H1 (cell line): ENCODE results near the gene ZBTB44. TPM values are rescaled to one million over a fixed set of nuclear protein-coding genes. Genes with fewer than 3 reads are reported as not detected.
A peak's percentile ranks its signal among the peaks of the same experiment; 100 is the strongest.

Source experiments
- CTCF ChIA-PET: fragments of 300-600 bp; sonication (Branson Sonifier 250); formaldehyde crosslinking; loops from one replicate; lab custom pipeline; 2021; ENCODE audit not compliant: partially characterized antibody; lab: Charles Lee
- POLR2A ChIA-PET: fragments of 300-600 bp; sonication (Branson Sonifier 250); formaldehyde crosslinking; loops from one replicate; lab custom pipeline; 2021; ENCODE audit warnings: inconsistent platforms; ENCODE audit not compliant: partially characterized antibody; lab: Charles Lee
- DNase-seq, 2 experiments: peaks; one replicate each; pipeline versions ENCODE4 v3.0.0 to v3.0.0-alpha.2; 2010 to 2022; ENCODE audit warnings: low spot score in 2 of 2, low read depth in 1 of 2, mixed read lengths in 1 of 2
- FAIRE-seq: peaks from 2 replicates; lab custom pipeline; 2011; peaks lifted over from hg19 to GRCh38; lab: Jason Lieb, UNC
- H2AFZ ChIP-seq: 2 replicates; pipeline ENCODE4 v1.8.1; 2012; ENCODE audit warnings: low read length, inconsistent platforms
- H2AK5ac ChIP-seq: 2 replicates; pipeline ENCODE4 v1.6.1; 2013; ENCODE audit warnings: low read depth, low read length
- H2BK120ac ChIP-seq: replicated peaks from 2 replicates; pipeline ENCODE3; 2013; ENCODE audit warnings: low read depth, low read length, inconsistent platforms
- H2BK12ac ChIP-seq: 2 replicates; pipeline ENCODE4 v1.6.1; 2013; ENCODE audit warnings: low read depth, low read length
- H2BK15ac ChIP-seq: 2 replicates; pipeline ENCODE4 v1.6.1; 2013; ENCODE audit warnings: low read length
- H2BK20ac ChIP-seq: 2 replicates; pipeline ENCODE4 v1.6.1; 2013; ENCODE audit warnings: low read length
- H2BK5ac ChIP-seq: 2 replicates; pipeline ENCODE4 v1.6.1; 2013; ENCODE audit warnings: low read depth, low read length
- H3K14ac ChIP-seq: 2 replicates; pipeline ENCODE4 v1.6.1; 2013; ENCODE audit warnings: inconsistent platforms; ENCODE audit not compliant: insufficient read length
- H3K18ac ChIP-seq: 2 replicates; pipeline ENCODE4 v1.6.1; 2013; ENCODE audit warnings: low read length; ENCODE audit errors: extremely low read depth
- H3K23ac ChIP-seq: 2 replicates; pipeline ENCODE4 v1.6.1; 2013; ENCODE audit warnings: inconsistent platforms; ENCODE audit not compliant: insufficient read length
- H3K23me2 ChIP-seq: 2 replicates; pipeline ENCODE4 v1.6.1; 2013; ENCODE audit warnings: low read depth, low read length
- H3K27ac ChIP-seq: 2 replicates; pipeline ENCODE4 v1.6.1; 2011; ENCODE audit warnings: low read depth, low read length, inconsistent platforms
- H3K27me3 ChIP-seq, 4 experiments: replicated peaks in 1 of 4; 1 replicate in 1 of 4; 2 replicates in 3 of 4; pipeline versions ENCODE4 v1.6.1 to v1.8.1; 2011 to 2013; ENCODE audit warnings: low read length in 3 of 4, mild to moderate bottlenecking in 3 of 4, inconsistent platforms in 2 of 4, mixed read lengths in 2 of 4, moderate library complexity in 1 of 4; ENCODE audit not compliant: control insufficient read depth in 3 of 4, insufficient read depth in 3 of 4; ENCODE audit errors: extremely low read depth in 1 of 4
- H3K36me3 ChIP-seq, 4 experiments: 2 replicates each; pipeline versions ENCODE4 v1.6.1 to v1.8.1; 2011 to 2013; ENCODE audit warnings: mild to moderate bottlenecking in 4 of 4, low read length in 3 of 4, moderate library complexity in 2 of 4, control low read depth in 1 of 4, inconsistent platforms in 1 of 4; ENCODE audit not compliant: insufficient read depth in 4 of 4, control insufficient read depth in 2 of 4
- H3K4ac ChIP-seq: replicated peaks from 2 replicates; pipeline ENCODE3; 2013; ENCODE audit warnings: low read length, low read depth, mixed read lengths, inconsistent platforms; ENCODE audit not compliant: insufficient read length
- H3K4me1 ChIP-seq, 4 experiments: replicated peaks in 1 of 4; 1 replicate in 1 of 4; 2 replicates in 3 of 4; pipeline versions ENCODE4 v1.6.1 to v1.8.1; 2011 to 2013; ENCODE audit warnings: low read length in 3 of 4, inconsistent platforms in 2 of 4, mixed read lengths in 1 of 4; ENCODE audit not compliant: insufficient read depth in 4 of 4, control insufficient read depth in 3 of 4
- H3K4me2 ChIP-seq, 2 experiments: 2 replicates each; pipeline versions ENCODE4 v1.6.1 to v1.8.1; 2011 to 2013; ENCODE audit warnings: low read depth in 2 of 2, low read length in 2 of 2, control low read depth in 1 of 2, inconsistent platforms in 1 of 2, mild to moderate bottlenecking in 1 of 2; ENCODE audit not compliant: insufficient read depth in 1 of 2
- H3K4me3 ChIP-seq, 4 experiments: fragments of 200-600, 300-600 bp in 1 of 4; sonication (generic), shearing (Covaris generic), sonication (Bioruptor Twin) in 1 of 4; 2 replicates each; pipeline versions ENCODE4 v1.5.1 to v1.8.1; 2011 to 2016; ENCODE audit warnings: low read length in 4 of 4, low read depth in 3 of 4, control low read depth in 2 of 4, inconsistent platforms in 2 of 4, mild to moderate bottlenecking in 2 of 4, mixed read lengths in 1 of 4, moderate library complexity in 1 of 4; ENCODE audit not compliant: insufficient read depth in 2 of 4; ENCODE audit errors: extremely low read depth in 1 of 4
- H3K56ac ChIP-seq: replicated peaks from 2 replicates; pipeline ENCODE3; 2013; ENCODE audit warnings: low read depth, mild to moderate bottlenecking, mixed read lengths, low read length, inconsistent platforms; ENCODE audit not compliant: insufficient read length
- H3K79me1 ChIP-seq: 2 replicates; pipeline ENCODE4 v1.6.1; 2013; ENCODE audit warnings: low read depth, low read length, control low read depth
- H3K79me2 ChIP-seq, 2 experiments: 2 replicates each; pipeline versions ENCODE4 v1.6.1 to v1.8.1; 2012 to 2013; ENCODE audit warnings: low read length in 2 of 2, mild to moderate bottlenecking in 2 of 2, inconsistent platforms in 1 of 2; ENCODE audit not compliant: insufficient read depth in 2 of 2, control insufficient read depth in 1 of 2
- H3K9ac ChIP-seq, 4 experiments: replicated peaks in 1 of 4; 1 replicate in 1 of 4; 2 replicates in 3 of 4; pipeline versions ENCODE4 v1.6.1 to v1.8.1; 2011 to 2013; ENCODE audit warnings: low read depth in 3 of 4, low read length in 3 of 4, control low read depth in 2 of 4, mild to moderate bottlenecking in 2 of 4, moderate library complexity in 2 of 4, inconsistent platforms in 1 of 4; ENCODE audit errors: extremely low read depth in 1 of 4
- H3K9me3 ChIP-seq, 2 experiments: 2 replicates each; pipeline versions ENCODE4 v1.6.1 to v1.8.1; 2012 to 2013; ENCODE audit warnings: mild to moderate bottlenecking in 2 of 2, moderate library complexity in 2 of 2, control low read depth in 1 of 2, inconsistent platforms in 1 of 2, low read depth in 1 of 2, low read length in 1 of 2, mixed read lengths in 1 of 2; ENCODE audit not compliant: insufficient read depth in 2 of 2
- H4K20me1 ChIP-seq, 2 experiments: replicated peaks in 1 of 2; 2 replicates each; pipeline versions ENCODE3 to v1.8.1; 2011 to 2013; ENCODE audit warnings: inconsistent platforms in 2 of 2, low read length in 2 of 2, mild to moderate bottlenecking in 1 of 2; ENCODE audit not compliant: insufficient read depth in 2 of 2, control insufficient read depth in 1 of 2
- H4K5ac ChIP-seq: 2 replicates; pipeline ENCODE4 v1.6.1; 2013; ENCODE audit warnings: low read length, low read depth, mixed read lengths, inconsistent platforms; ENCODE audit not compliant: insufficient read length
- H4K8ac ChIP-seq: 2 replicates; pipeline ENCODE4 v1.8.0; 2013; ENCODE audit warnings: mild to moderate bottlenecking, moderate library complexity, low read length, inconsistent platforms; ENCODE audit not compliant: insufficient read depth; ENCODE audit errors: extremely low read depth
- H4K91ac ChIP-seq: replicated peaks from 2 replicates; pipeline ENCODE3; 2013; ENCODE audit warnings: low read length, mixed read lengths, inconsistent platforms; ENCODE audit not compliant: insufficient read length
- CHD2 ChIP-seq: IDR thresholded peaks from 2 replicates; pipeline ENCODE4 v1.6.1; 2012; ENCODE audit warnings: low read length, improper control_type of control experiment
- KDM4A ChIP-seq: IDR thresholded peaks from one replicate; pipeline ENCODE4 v1.7.1; 2012; ENCODE audit warnings: low read depth, mild to moderate bottlenecking, moderate library complexity, low read length, inconsistent platforms; ENCODE audit not compliant: severe bottlenecking
- RNF2 ChIP-seq: fragments of 200-900, 300-1000 bp; sonication (generic); IDR thresholded peaks from 2 replicates; pipeline ENCODE4 v1.7.1; 2016; ENCODE audit warnings: borderline replicate concordance, low read depth, mild to moderate bottlenecking, antibody characterized with exemption, low read length; ENCODE audit not compliant: poor library complexity, severe bottlenecking; ENCODE audit errors: missing control alignments
- SIN3A ChIP-seq, 2 experiments: IDR thresholded peaks in 1 of 2; conservative IDR thresholded peaks in 1 of 2; 2 replicates each; pipeline ENCODE4 v1.6.1; 2011 to 2012; ENCODE audit warnings: low read length in 2 of 2, improper control_type of control experiment in 1 of 2, low read depth in 1 of 2, mild to moderate bottlenecking in 1 of 2
- TBP ChIP-seq: IDR thresholded peaks from 2 replicates; pipeline ENCODE4 v1.6.1; 2011; ENCODE audit warnings: low read depth, low read length, improper control_type of control experiment
- ZNF274 ChIP-seq: IDR thresholded peaks from 2 replicates; pipeline ENCODE4 v1.7.0; 2012; ENCODE audit warnings: low read length, borderline replicate concordance; ENCODE audit errors: extremely low read depth
- WGBS, 2 experiments: shearing (Covaris generic) in 1 of 2; methylation state at CpG; one replicate each; pipeline versions ENCODE4 v1.1.6 to v1.1.7; 2013 to 2015; ENCODE audit warnings: low lambda C conversion rate in 2 of 2, mixed read lengths in 2 of 2, inconsistent platforms in 1 of 2, low coverage in 1 of 2, missing lambda C conversion rate in 1 of 2; ENCODE audit not compliant: insufficient replicate concordance in 2 of 2, insufficient coverage in 1 of 2, insufficient read length in 1 of 2; ENCODE audit errors: extremely low coverage in 1 of 2, missing lambda C conversion rate in 1 of 2; 5-methylcytosine and 5-hydroxymethylcytosine counted together
- polyA plus RNA-seq, 7 experiments: library from polyadenylated mRNA; depleted of rRNA in 3 of 7; stranded (reverse) in 5 of 7; unstranded in 2 of 7; fragments of >200 nt in 5 of 7; fragments of 200-250 nt in 2 of 7; gene quantifications; 1 replicate in 5 of 7; 2 replicates in 1 of 7; 4 replicates in 1 of 7; pipeline versions ENCODE4 v1.2.1 to v1.2.3, GENCODE V29; 2011 to 2013; ENCODE audit warnings: missing spikeins in 2 of 7, mixed read lengths in 2 of 7
- total RNA-seq: library from RNA; stranded (reverse); fragmentation: NEBNext Ultra II Directional; extraction: Animal tissue kit (Norgen Biotek cat#: 25700); gene quantifications from 2 replicates; pipeline ENCODE4 v1.2.1, GENCODE V29; 2021

Gene ZBTB44
- total and polyA plus RNA-seq, 2 of the 8 experiments (the other 6 are each of a cell fraction or from before 2014, with no cell fraction given) = 37.2 to 158 TPM

DNA sequence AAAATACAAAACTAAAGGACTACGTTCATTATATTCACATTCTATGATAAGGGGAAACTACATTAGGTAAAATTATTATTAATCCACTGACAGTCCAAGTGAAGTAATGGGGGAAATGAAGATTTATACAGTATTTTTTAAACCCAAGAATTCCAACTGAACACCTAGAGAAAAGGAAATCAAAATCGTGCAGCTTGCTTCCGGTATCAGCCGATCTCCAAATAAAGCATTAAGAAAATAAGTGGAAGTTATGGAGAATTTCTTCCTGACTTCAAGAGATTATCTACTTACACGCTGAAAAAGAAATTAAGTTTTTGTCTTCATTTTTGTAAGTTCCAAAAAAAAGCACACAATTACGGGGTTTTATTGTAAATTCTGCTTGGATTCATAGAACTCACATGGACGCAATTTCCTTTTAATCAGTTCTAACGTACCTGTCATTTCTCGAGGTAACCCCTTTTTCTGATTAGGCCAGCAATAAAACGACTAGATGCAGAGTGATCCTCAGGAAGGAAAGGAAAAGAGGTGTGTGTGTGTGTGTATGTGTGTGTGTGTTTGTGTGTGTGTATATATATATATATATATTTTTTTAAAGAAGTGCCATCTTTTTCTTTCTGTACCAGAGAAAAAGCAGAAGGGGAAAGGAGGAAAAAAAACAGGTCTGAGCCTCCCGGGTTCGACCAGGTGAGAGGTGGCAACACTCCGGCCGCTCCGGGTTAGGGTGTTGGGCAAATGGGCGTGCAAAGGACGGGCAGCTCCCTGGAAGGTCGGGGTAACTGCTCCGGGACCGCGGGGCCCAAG lies 1.1 kb downstream of the ZBTB44 start:
- Histone ChIP-seq H2BK120ac (no peak overlapping the region), H3K9me3 (peaks cover 6% of the 10 kb centered on the region in 2 experiments), H4K5ac (peak overlapping the region; percentile 39), H3K18ac (no peak overlapping the region), H3K14ac (no peak overlapping the region), H2AK5ac (no peak overlapping the region), H3K4me1 (peaks cover 6 to 21% (median 12%) of the 10 kb centered on the region in 4 experiments), H3K9ac (peak overlapping the region; percentile 50 to 89 (median 64)), H3K4me2 (peak overlapping the region; percentile 66 to 98), H3K4me3 (peak overlapping the region; percentile 73 to 84 (median 76)), H3K79me1 (no peaks in the 10 kb centered on the region), H2BK15ac (no peak overlapping the region), H3K23me2 (peaks cover 7% of the 10 kb centered on the region), H4K91ac (no peak overlapping the region), H4K8ac (0 out of 2 replicates have a peak overlapping the region, but pooled peaks have one; percentile 3), H3K23ac (no peak overlapping the region), H3K27me3 (no peaks in the 10 kb centered on the region), H2AFZ (no peak overlapping the region), H3K4ac (no peak overlapping the region), H2BK12ac (no peak overlapping the region), H4K20me1 (peaks cover 0 to 4% of the 10 kb centered on the region in 2 experiments), H3K79me2 (peaks cover 17 to 54% of the 10 kb centered on the region in 2 experiments), H3K36me3 (peaks cover 0 to 11% (median 7%) of the 10 kb centered on the region in 4 experiments; a peak in 6 of 8 replicates), H3K27ac (peak overlapping the region; percentile 51; the same call in 1 of the 2 replicates), H2BK20ac (no peak overlapping the region), H2BK5ac (no peak overlapping the region), H3K56ac (peak overlapping the region; percentile 83)
- 3% methylated on average over 21 of the region's 21 CpGs; no CpG with 5 or more reads in 1 of the 2 experiments for WGBS, 2 experiments
- no peak for FAIRE-seq
- TF ChIP-seq RNF2 (no peak), SIN3A (conservative IDR thresholded peaks at IDR 0.05 in 1 of 2, IDR thresholded peaks at IDR 0.05 in 1 of 2; ENCODE audit: low read depth in 1 of 2, low read length in 2 of 2) (peak; percentile 33 to 68; a peak in 1 of 4 replicates), CHD2 (no peak), KDM4A (no peak), ZNF274 (no peak), TBP (no peak)
- ChIA-PET CTCF (interaction anchor here (1.1 kb wide), 1 partner anchor 31 kb away, joined by 4 read pairs; no protein-coding TSS in a partner anchor), POLR2A (interaction anchor here (0.7 to 1.6 kb wide), 2 partner anchors 15 to 108 kb away, joined by 3 read pairs; no protein-coding TSS in a partner anchor)
- DNase-seq = no peak
